Raji (cell line): ENCODE data around the gene HAND2.

Source experiments
- POLR2A ChIP-seq: IDR thresholded peaks from 2 replicates; pipeline ENCODE4 v1.6.1; 2011; ENCODE audit warnings: low read depth, low read length, control low read depth; ENCODE audit not compliant: insufficient read depth

HAND2 gene

DNA sequence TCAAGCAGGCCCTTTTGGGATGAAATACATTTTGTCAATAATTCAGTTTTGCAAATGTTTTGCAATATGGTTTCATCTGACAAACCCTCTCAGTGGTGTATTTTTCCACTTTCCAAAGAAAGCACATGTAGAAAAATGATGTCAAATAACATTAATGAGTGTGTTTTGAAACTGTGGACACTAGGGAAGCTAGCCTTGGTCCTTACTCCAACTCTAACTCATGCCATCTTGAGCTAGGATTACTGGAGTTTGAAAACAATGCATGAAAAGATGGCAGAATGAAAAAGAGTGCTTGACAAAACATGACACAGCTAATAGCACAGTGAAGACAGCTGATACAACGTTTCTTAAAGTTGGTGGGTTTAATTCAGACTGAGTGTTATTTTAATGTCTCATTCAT lies 41.4 kb downstream of the HAND2 start:
- no peak for TF ChIP-seq POLR2A

DNA sequence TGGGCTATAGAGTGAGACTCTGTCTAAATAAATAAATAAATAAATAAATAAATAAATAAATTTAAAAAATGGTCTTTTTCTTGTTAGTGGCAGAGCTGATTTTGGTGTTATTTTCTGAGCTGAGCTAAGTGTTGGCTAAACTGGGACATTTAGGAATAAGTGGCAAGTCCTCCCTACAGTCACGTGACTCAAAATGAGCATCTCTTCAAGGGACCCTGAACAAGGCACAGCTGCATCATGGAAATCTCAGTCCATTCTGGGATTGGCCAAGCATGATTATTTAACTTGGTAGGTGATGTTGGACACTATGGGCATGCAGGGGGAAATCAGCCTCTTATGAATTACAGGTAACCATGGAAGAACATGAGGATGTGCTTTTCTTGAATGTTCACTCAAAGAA lies 42.0 kb downstream of the HAND2 start:
- TF ChIP-seq POLR2A, result no peak

DNA sequence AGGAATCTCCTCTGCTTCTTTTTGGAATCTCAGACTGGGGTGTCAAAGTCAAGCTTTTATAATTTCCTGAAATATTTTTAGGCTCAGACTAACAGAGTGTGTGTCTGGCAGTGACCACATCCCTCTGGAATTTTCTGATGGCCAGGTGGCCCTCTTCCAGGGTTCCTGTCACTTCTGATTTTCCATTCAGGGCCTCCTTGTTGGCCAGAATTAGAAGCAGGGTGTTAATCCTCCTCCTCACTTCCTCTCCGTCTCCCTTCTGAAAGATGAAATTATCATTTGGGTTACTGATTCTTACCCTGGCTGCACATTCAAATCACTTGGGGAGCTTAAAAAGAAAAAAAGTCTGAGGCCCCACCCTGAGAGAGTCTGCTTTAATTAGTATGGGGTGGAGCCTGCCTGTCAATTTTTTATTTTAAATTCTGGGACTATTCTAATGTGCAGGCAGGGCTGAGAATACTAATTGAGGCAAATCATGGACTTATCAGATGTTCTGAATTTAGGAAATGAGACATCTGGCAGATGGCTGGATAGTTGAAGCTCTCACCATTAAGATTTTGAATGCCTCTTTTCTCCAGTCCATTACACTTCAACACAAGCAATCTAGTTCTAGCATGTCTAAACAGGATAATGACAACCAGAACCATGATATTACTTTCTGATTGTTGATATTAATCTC lies 43.2 kb downstream of the HAND2 start:
- no peak for TF ChIP-seq POLR2A

DNA sequence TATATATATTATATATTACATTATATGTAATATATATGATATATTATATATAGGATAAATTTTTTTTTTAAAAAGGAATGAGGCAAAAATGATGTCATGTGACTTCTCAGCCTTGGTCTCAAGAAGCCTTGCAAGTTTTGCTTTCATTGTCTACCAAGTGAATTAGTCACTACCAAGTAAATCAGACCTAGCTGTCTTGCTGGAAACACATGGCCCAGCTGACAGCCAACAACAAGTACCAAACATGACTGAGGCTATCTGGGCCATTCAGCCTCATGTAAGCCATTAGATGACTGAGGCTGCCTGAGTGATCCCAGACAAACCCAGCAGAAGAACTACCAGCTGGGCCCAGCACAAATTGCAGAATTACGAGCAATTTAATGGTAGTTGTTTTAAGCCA lies 44.9 kb downstream of the HAND2 start:
- no peak for TF ChIP-seq POLR2A

DNA sequence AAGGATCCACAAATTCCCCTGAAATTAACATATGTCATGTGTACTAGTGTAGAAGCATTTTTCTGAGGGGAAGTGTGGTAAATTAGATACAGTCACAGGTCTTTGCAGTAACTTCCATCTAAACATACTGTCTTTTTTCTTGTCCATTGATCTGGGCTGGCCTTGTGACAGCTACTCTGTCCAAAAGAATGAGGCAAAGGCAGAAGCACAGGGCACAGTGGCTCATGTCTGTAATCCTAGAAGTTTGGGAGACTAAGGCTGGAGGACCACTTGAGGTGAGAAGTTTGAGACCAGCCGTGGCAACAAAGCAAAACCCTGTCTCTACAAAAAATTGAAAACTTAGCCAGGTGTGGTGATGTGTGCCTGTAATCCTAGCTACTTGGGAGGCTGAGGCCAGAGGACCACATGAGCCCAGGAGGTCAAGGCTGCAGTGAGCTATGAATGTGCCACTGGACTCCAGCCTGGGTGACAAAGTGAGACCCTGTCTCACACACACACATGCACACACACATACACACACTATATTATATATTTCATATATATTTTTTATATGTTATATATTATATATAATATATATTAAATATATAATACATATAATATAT lies 47.6 kb downstream of the HAND2 start:
- no peak for TF ChIP-seq POLR2A

DNA sequence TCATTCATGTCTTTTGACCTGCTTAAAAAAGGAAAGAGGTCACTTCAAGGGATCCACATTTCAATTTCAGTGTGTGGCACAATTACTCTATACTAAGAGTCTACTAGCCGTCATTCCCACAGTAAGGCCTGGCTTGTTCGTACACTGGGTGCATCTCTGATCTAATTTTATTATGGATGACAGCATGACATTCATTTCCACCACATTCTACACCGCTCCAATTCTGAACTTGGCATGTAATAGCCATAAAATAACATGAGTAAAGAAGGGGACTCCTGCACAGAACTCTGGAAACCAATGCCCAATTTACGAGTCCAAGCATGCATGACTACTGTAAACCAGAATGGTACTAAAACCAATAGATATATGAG lies 51.1 kb downstream of the HAND2 start:
- TF ChIP-seq POLR2A, result no peak

DNA sequence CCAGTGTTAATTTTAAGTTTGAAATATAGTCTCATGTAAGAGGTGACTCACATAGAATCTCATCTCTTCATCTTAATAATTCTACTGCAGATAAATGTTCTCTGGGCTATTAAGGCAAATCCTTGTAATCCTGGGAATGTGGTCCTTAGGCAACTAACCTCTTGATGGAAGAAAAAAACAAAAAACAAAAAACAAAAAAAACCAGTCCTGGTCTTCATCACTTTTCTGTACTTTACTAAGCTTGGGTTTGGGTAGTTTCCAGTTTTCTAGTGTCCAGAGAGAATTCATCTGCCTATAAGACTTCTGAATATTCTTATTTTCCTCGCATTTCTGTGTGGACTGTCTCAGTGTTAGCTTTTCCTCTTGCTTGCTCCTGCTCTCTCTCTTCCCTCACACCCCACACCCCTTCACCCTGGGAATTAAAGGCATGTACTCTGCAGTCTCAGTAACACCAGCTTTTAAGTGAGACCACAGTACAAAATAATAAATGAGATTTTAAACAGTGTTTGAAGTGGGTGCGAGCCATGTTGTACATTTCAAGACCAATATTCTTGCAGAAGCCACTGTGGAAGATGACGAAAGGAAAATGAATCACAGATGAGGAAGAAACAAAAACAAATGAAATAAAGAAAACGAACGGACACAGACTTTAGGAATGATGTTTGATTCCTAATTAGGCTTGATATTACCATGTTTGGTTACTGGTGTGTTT lies 51.7 kb downstream of the HAND2 start:
- TF ChIP-seq POLR2A, result no peak

DNA sequence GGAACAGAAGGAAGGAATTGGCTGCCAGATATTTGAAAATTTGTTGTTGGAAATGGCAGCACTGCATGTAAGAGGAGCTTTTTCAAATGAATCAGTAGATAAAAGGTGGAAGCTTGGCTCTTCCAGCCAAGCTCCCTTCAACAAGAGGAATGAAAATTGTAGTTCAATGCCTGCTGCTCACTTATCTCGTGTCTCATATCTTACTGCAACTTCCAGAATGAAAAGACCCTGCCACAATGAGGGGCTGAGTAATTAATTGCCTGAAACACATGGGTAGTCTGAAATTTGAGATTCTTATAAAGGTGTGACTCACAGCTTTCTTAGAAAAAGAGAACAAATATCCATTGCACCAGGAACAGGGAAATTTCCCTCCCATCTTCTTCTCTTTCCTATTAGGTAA lies 53.0 kb downstream of the HAND2 start:
- no peak for TF ChIP-seq POLR2A
